HCT116 (cell line): ENCODE data around the gene PLEKHJ1. TPM values are rescaled to one million over a fixed set of nuclear protein-coding genes. Genes with fewer than 3 reads are reported as not detected.
A peak's percentile ranks its signal among the peaks of the same experiment; 100 is the strongest.

Source experiments
- ATAC-seq: fragments of 200-7000 bp; cut with Tn5 transposase; 2 replicates; pipeline ENCODE4 v1.9.1; 2020; ENCODE audit warnings: mild to moderate bottlenecking, moderate library complexity
- BruUV-seq: library from RNA; stranded (reverse); fragments of 400-500 nt; replicated peaks from 2 replicates; lab custom pipeline; 2021; lab: Mats Ljungman, UMichigan
- CTCF ChIA-PET: fragments of 300-600 bp; sonication (Branson Sonifier 250); formaldehyde crosslinking; loops from one replicate; lab custom pipeline; 2021; ENCODE audit warnings: antibody characterized with exemption; lab: Charles Lee
- POLR2A ChIA-PET: fragments of 300-600, 350-600 bp; sonication (Branson Sonifier 250); formaldehyde crosslinking; loops from one replicate; lab custom pipeline; 2021; ENCODE audit warnings: antibody characterized with exemption; lab: Charles Lee
- RAD21 ChIA-PET, 2 experiments: fragments of 300-600 bp; sonication (Branson Sonifier 250); formaldehyde crosslinking; loops; one replicate each; lab custom pipeline; 2023; ENCODE audit warnings: low total read pairs in 2 of 2; ENCODE audit not compliant: uncharacterized antibody in 2 of 2, unreplicated experiment in 2 of 2, low non-redundant PET in 1 of 2; lab: Charles Lee
- DNase-seq: peaks from one replicate; pipeline ENCODE4 v3.0.0-alpha.2; 2010; ENCODE audit warnings: low read depth, low spot score
- H2AFZ ChIP-seq: fragments of 200-600 bp; shearing (Covaris generic), sonication (generic); 2 replicates; pipeline ENCODE4 v1.6.1; 2017; ENCODE audit warnings: low read depth, mixed run types, mixed read lengths, antibody characterized with exemption, low read length; ENCODE audit not compliant: poor library complexity, severe bottlenecking
- H3K27ac ChIP-seq: 2 replicates; pipeline ENCODE4 v1.5.1; 2012; ENCODE audit warnings: low read depth, low read length
- H3K27me3 ChIP-seq: fragments of 200-600 bp; sonication (generic); 2 replicates; pipeline ENCODE4 v1.6.1; 2016; ENCODE audit warnings: mixed run types, low read length, mixed read lengths; ENCODE audit not compliant: insufficient read depth
- H3K36me3 ChIP-seq, 2 experiments: fragments of 200-500 bp in 1 of 2; fragments of 200-600 bp in 1 of 2; sonication (Bioruptor generic) in 1 of 2; sonication (generic) in 1 of 2; 2 replicates each; pipeline versions ENCODE4 v1.5.1 to v1.6.1; 2014 to 2016; ENCODE audit warnings: low read length in 2 of 2, inconsistent platforms in 1 of 2, mixed read lengths in 1 of 2, mixed run types in 1 of 2; ENCODE audit not compliant: insufficient read depth in 2 of 2, control insufficient read depth in 1 of 2
- H3K4me1 ChIP-seq, 2 experiments: fragments of 200-600 bp in 1 of 2; sonication (generic) in 1 of 2; 2 replicates each; pipeline versions ENCODE4 v1.5.1 to v1.6.1; 2012 to 2017; ENCODE audit warnings: low read length in 2 of 2, inconsistent platforms in 1 of 2, mild to moderate bottlenecking in 1 of 2, mixed read lengths in 1 of 2, mixed run types in 1 of 2, moderate library complexity in 1 of 2; ENCODE audit not compliant: insufficient read depth in 2 of 2, control insufficient read depth in 1 of 2
- H3K4me2 ChIP-seq: fragments of 200-600 bp; sonication (generic); 2 replicates; pipeline ENCODE4 v1.6.1; 2017; ENCODE audit warnings: mixed run types, low read length, mixed read lengths
- H3K4me3 ChIP-seq, 2 experiments: fragments of 200-600 bp in 1 of 2; sonication (generic) in 1 of 2; replicated peaks in 1 of 2; 2 replicates each; pipeline ENCODE4 v1.5.1; 2011 to 2016; ENCODE audit warnings: low read length in 2 of 2, control low read depth in 1 of 2, low read depth in 1 of 2, mild to moderate bottlenecking in 1 of 2, mixed read lengths in 1 of 2, mixed run types in 1 of 2
- H3K79me2 ChIP-seq: fragments of 200-600 bp; sonication (generic); 2 replicates; pipeline ENCODE4 v1.6.1; 2017; ENCODE audit warnings: mild to moderate bottlenecking, mixed run types, low read length, moderate library complexity, mixed read lengths; ENCODE audit not compliant: insufficient read depth
- H3K9ac ChIP-seq: fragments of 200-600 bp; sonication (generic); 2 replicates; pipeline ENCODE4 v1.6.1; 2016; ENCODE audit warnings: low read length, mixed read lengths
- H3K9me2 ChIP-seq: fragments of 200-600 bp; sonication (generic), shearing (Covaris generic); 2 replicates; pipeline ENCODE4 v1.6.1; 2017; ENCODE audit warnings: mixed run types, mild to moderate bottlenecking, moderate library complexity; ENCODE audit not compliant: insufficient read depth
- H3K9me3 ChIP-seq, 2 experiments: fragments of 200-500 bp in 1 of 2; fragments of 200-600 bp in 1 of 2; sonication (Bioruptor generic) in 1 of 2; sonication (generic) in 1 of 2; 2 replicates each; pipeline ENCODE4 v1.6.1; 2014 to 2017; ENCODE audit warnings: low read length in 2 of 2, mixed read lengths in 2 of 2, inconsistent platforms in 1 of 2, low read depth in 1 of 2, mild to moderate bottlenecking in 1 of 2, mixed run types in 1 of 2, moderate library complexity in 1 of 2; ENCODE audit not compliant: control insufficient read depth in 1 of 2, insufficient read depth in 1 of 2
- H4K20me1 ChIP-seq: fragments of 200-600 bp; sonication (generic), shearing (Covaris generic); 2 replicates; pipeline ENCODE4 v1.6.1; 2017; ENCODE audit warnings: mixed run types, mild to moderate bottlenecking, moderate library complexity; ENCODE audit not compliant: insufficient read depth
- ATF3 ChIP-seq: IDR thresholded peaks from 2 replicates; pipeline ENCODE4 v1.6.1; 2012
- ELF1 ChIP-seq: IDR thresholded peaks from 2 replicates; pipeline ENCODE4 v1.6.1; 2012; ENCODE audit warnings: low read depth, borderline replicate concordance
- EZH2phosphoT487 ChIP-seq: fragments of 200-600 bp; IDR thresholded peaks from 2 replicates; pipeline ENCODE4 v1.6.1; 2018; ENCODE audit warnings: antibody characterized with exemption, borderline replicate concordance
- POLR2A ChIP-seq: IDR thresholded peaks from 2 replicates; pipeline ENCODE4 v1.7.0; 2011; ENCODE audit warnings: borderline replicate concordance; ENCODE audit not compliant: insufficient read depth, insufficient read length; ENCODE audit errors: extremely low read depth
- POLR2AphosphoS5 ChIP-seq: IDR thresholded peaks from 2 replicates; pipeline ENCODE4 v1.6.1; 2011; ENCODE audit warnings: mild to moderate bottlenecking, low read depth, low read length, moderate library complexity
- REST ChIP-seq: IDR thresholded peaks from 2 replicates; pipeline ENCODE4 v1.6.1; 2012; ENCODE audit warnings: low read depth
- SP1 ChIP-seq: IDR thresholded peaks from 2 replicates; pipeline ENCODE4 v1.6.1; 2012; ENCODE audit warnings: low read depth
- YY1 ChIP-seq: IDR thresholded peaks from 2 replicates; pipeline ENCODE4 v1.6.1; 2011; ENCODE audit warnings: low read length, low read depth, moderate library complexity, mild to moderate bottlenecking; ENCODE audit not compliant: insufficient replicate concordance; ENCODE audit errors: extremely low read depth
- ZNF274 ChIP-seq: fragments of 200-500 bp; sonication (Bioruptor generic); IDR thresholded peaks from 2 replicates; pipeline ENCODE4 v1.6.1; 2014; ENCODE audit warnings: mild to moderate bottlenecking, low read depth, low read length, inconsistent platforms
- intact Hi-C: fragments of 100-400 bp; cut with micrococcal nuclease; formaldehyde crosslinking; loops from 2 replicates; pipeline ENCODE4 v1.10.0; 2022
- total RNA-seq: library from RNA; stranded (reverse); gene quantifications from one replicate; pipeline ENCODE4 v1.2.1, GENCODE V29; 2021; ENCODE audit not compliant: unreplicated experiment

The PLEKHJ1 gene
- total RNA-seq, 1 experiment from 2014 or later, result 88.2 TPM

- H3K4me3 ChIP-seq, result peak overlapping the region; percentile 83 to 92
- ChIA-PET POLR2A (no interaction called here), RAD21 (interaction anchor here in 1 of 2 experiments (0.6 to 0.7 kb wide), 2 partner anchors 62 to 79 kb away, joined by 3 read pairs; no protein-coding TSS in a partner anchor), CTCF (interaction anchor here (0.7 to 1.4 kb wide), 3 partner anchors 80 to 149 kb away, joined by 3 to 5 read pairs (median 3); no protein-coding TSS in a partner anchor)
- no peak for TF ChIP-seq EZH2phosphoT487
- peak; percentile 75 for TF ChIP-seq POLR2AphosphoS5
- TF ChIP-seq YY1, result peak; percentile 42
- TF ChIP-seq POLR2A, result no peak
- TF ChIP-seq ZNF274, result no peak
- no peak for TF ChIP-seq SP1
- no peak for TF ChIP-seq ELF1
- TF ChIP-seq ATF3, result no peak
- no peak for TF ChIP-seq REST
- ATAC-seq, result no peak
- peaks cover 78% of the 10 kb centered on the region for H3K79me2 ChIP-seq
- H3K36me3 ChIP-seq, result peaks cover 9 to 43% of the 10 kb centered on the region in 2 experiments
- no peaks in the 10 kb centered on the region for H3K27me3 ChIP-seq
- intact Hi-C loops, result loop anchor here (1.0 to 5.0 kb wide), 3 partner anchors 37 to 155 kb away; partner anchors contain the start of gene DOT1L
- peaks cover 17 to 47% of the 10 kb centered on the region in 2 experiments; a peak in 3 of 4 replicates for H3K4me1 ChIP-seq
- H3K9me3 ChIP-seq, result no peaks in the 10 kb centered on the region
- no peaks in the 10 kb centered on the region for H3K9me2 ChIP-seq
- DNase-seq, result no peak
- no peak overlapping the region for H2AFZ ChIP-seq
- peak overlapping the region; percentile 95 for H3K27ac ChIP-seq
- peak overlapping the region; percentile 80 for H3K4me2 ChIP-seq
- BruUV-seq, result no TSS peak
- H4K20me1 ChIP-seq, result peaks cover 26% of the 10 kb centered on the region; the same call in 1 of the 2 replicates
- peak overlapping the region; percentile 99 for H3K9ac ChIP-seq
Observed at GRCh38 chr19:2236064-2236313, 140 bp downstream of the PLEKHJ1 start.
